Smooth muscle cell (in vitro differentiated cells): ENCODE data around the gene SLC22A23. TPM values are rescaled to one million over a fixed set of nuclear protein-coding genes. Genes with fewer than 3 reads are reported as not detected.

Experiments
- DNase-seq: peaks from one replicate; lab custom pipeline; 2025; ENCODE audit not compliant: unreplicated experiment; lab: John Stamatoyannopoulos, UW
- H2AFZ ChIP-seq: fragments of 200-600 bp; sonication (generic); 2 replicates; pipeline ENCODE4 v1.6.0; 2016; ENCODE audit warnings: antibody characterized with exemption, low read depth, mild to moderate bottlenecking
- H3F3A ChIP-seq: fragments of 200-600 bp; sonication (generic); 2 replicates; pipeline ENCODE4 v1.6.0; 2017; ENCODE audit warnings: antibody characterized with exemption, low read depth
- H3K27ac ChIP-seq: fragments of 200-600 bp; sonication (generic); 2 replicates; pipeline ENCODE4 v1.5.1; 2016; ENCODE audit warnings: low read depth, mild to moderate bottlenecking
- H3K27me3 ChIP-seq: fragments of 200-600 bp; sonication (generic); 2 replicates; pipeline ENCODE4 v1.6.1; 2016; ENCODE audit warnings: low read depth, mild to moderate bottlenecking
- H3K36me3 ChIP-seq: fragments of 200-600 bp; sonication (generic); 2 replicates; pipeline ENCODE4 v1.5.1; 2016; ENCODE audit warnings: low read depth
- H3K4me1 ChIP-seq: fragments of 200-600 bp; sonication (generic); 2 replicates; pipeline ENCODE4 v1.5.1; 2016; ENCODE audit warnings: low read depth
- H3K4me2 ChIP-seq: fragments of 200-600 bp; sonication (generic); 2 replicates; pipeline ENCODE4 v1.6.0; 2016; ENCODE audit warnings: mild to moderate bottlenecking
- H3K4me3 ChIP-seq: fragments of 200-600 bp; sonication (generic); 2 replicates; pipeline ENCODE4 v1.5.1; 2016; ENCODE audit warnings: mild to moderate bottlenecking
- H3K79me2 ChIP-seq: fragments of 200-600 bp; sonication (generic); 2 replicates; pipeline ENCODE4 v1.6.0; 2016; ENCODE audit warnings: low read depth, mild to moderate bottlenecking
- H3K9ac ChIP-seq: fragments of 200-600 bp; sonication (generic); 2 replicates; pipeline ENCODE4 v1.6.0; 2016; ENCODE audit warnings: low read depth
- H3K9me3 ChIP-seq: fragments of 200-600 bp; sonication (generic); replicated peaks from 2 replicates; pipeline ENCODE4 v1.5.1; 2016; ENCODE audit warnings: low read depth
- H4K20me1 ChIP-seq: fragments of 200-600 bp; sonication (generic); 2 replicates; pipeline ENCODE4 v1.6.0; 2016; ENCODE audit warnings: low read depth
- WGBS: methylation state at CpG from one replicate; pipeline ENCODE4 v1.1.7; 2016; ENCODE audit warnings: low lambda C conversion rate; 5-methylcytosine and 5-hydroxymethylcytosine counted together
- polyA plus RNA-seq: library from polyadenylated mRNA; unstranded; fragments of >200 nt; fragmentation: Nextera tagmentation; extraction: Ambion mirVana; gene quantifications from 2 replicates; pipeline ENCODE4 v1.2.1, GENCODE V29; 2016
- total RNA-seq: library from RNA; depleted of rRNA; stranded (reverse); fragments of >200 nt; gene quantifications from 2 replicates; pipeline ENCODE4 v1.2.3, GENCODE V29; 2014
- TF ChIP-seq, protein P1 (sequence below): fragments of 200-600 bp; sonication (generic); IDR thresholded peaks from 2 replicates; pipeline ENCODE4 v1.5.1; 2017; ENCODE audit warnings: borderline replicate concordance, mild to moderate bottlenecking, antibody characterized with exemption; ENCODE audit not compliant: insufficient read depth, poor library complexity, severe bottlenecking

SLC22A23 gene
- total and polyA plus RNA-seq, 2 experiments from 2014 or later: 1.6 to 3.8 TPM

DNA sequence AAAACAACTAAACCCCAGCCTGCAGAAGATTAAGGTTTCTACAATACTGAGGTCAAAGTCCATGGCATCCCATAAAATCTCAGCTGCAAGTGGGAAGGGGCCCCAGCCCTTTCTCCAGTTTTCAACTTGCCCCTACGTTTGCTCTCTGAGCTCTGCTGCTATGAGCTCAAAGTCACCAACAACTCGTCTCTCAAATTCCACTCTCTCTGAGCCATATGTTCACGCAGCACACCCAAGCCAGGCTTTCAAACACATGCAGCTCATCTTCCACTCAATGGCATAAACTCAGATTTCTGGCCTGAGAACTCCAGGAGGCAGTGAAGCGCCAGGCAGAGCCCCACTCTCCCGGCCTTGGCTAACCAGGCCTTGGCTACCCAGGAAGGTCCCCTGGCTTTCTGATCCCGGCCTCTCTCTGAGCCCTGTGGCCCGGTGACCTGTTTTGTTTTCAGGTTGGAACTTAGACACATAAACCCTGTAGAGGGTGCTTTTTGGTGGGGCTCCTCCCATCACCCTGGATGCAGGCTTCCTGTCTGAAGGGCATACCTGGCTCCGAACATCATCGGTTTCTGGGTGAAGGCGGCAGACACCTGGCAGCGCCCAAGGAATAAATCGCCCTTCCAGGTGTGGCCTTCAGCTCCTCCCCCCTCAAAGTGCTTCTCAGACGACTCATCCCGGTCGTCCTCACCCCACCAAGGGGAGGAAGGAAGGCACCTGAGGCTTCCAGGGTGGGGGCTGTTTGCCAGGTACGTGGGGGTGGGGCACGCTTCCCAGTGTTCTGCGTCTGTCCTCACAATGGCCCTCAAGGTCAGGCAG is 12.4 kb downstream of the SLC22A23 start:
- 81% methylated on average over 18 of the region's 18 CpGs for WGBS
- no peaks in the 10 kb centered on the region for H4K20me1 ChIP-seq
- H3K27ac ChIP-seq: no peak overlapping the region

DNA sequence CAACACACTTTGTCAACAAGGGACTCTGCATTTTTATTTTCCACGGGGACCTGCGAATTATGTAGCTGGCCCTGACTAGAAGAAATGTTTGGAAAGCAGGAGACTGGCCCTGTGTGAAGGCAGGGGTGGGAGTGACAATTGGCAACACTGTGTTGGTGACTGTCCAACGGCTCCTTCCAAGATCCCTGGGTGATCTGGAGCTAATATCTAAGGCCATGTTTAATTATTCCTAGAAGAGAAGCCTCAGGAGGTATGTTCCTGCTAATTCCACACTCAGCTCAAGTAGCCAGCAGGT is 13.7 kb downstream of the SLC22A23 start:
- WGBS: 48% methylated on average over 3 of the region's 3 CpGs
- H3K4me3 ChIP-seq: no peak overlapping the region
- no peak overlapping the region for H3K27ac ChIP-seq
- H4K20me1 ChIP-seq: no peaks in the 10 kb centered on the region
- H2AFZ ChIP-seq: no peak overlapping the region
- TF ChIP-seq, protein P1, sequence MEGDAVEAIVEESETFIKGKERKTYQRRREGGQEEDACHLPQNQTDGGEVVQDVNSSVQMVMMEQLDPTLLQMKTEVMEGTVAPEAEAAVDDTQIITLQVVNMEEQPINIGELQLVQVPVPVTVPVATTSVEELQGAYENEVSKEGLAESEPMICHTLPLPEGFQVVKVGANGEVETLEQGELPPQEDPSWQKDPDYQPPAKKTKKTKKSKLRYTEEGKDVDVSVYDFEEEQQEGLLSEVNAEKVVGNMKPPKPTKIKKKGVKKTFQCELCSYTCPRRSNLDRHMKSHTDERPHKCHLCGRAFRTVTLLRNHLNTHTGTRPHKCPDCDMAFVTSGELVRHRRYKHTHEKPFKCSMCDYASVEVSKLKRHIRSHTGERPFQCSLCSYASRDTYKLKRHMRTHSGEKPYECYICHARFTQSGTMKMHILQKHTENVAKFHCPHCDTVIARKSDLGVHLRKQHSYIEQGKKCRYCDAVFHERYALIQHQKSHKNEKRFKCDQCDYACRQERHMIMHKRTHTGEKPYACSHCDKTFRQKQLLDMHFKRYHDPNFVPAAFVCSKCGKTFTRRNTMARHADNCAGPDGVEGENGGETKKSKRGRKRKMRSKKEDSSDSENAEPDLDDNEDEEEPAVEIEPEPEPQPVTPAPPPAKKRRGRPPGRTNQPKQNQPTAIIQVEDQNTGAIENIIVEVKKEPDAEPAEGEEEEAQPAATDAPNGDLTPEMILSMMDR: no peak
- H3K9me3 ChIP-seq: no peaks in the 10 kb centered on the region
- no peaks in the 10 kb centered on the region for H3K79me2 ChIP-seq
- H3F3A ChIP-seq: no peaks in the 10 kb centered on the region
- H3K36me3 ChIP-seq: no peaks in the 10 kb centered on the region
- H3K4me2 ChIP-seq: peak overlapping the region; percentile 42
- no peaks in the 10 kb centered on the region for H3K27me3 ChIP-seq
- no peak overlapping the region for H3K9ac ChIP-seq
- DNase-seq: no peak
- peaks cover 6% of the 10 kb centered on the region for H3K4me1 ChIP-seq

More for the DNA sequence above, 12.4 kb downstream of the SLC22A23 start:
- no peaks in the 10 kb centered on the region for H3F3A ChIP-seq
- H3K9me3 ChIP-seq: no peaks in the 10 kb centered on the region
- no peak overlapping the region for H2AFZ ChIP-seq
- TF ChIP-seq, protein P1: no peak
- no peaks in the 10 kb centered on the region for H3K79me2 ChIP-seq
- no peak overlapping the region for H3K4me3 ChIP-seq
- no peak overlapping the region for H3K9ac ChIP-seq
- no peak overlapping the region for H3K4me2 ChIP-seq
- H3K36me3 ChIP-seq: no peaks in the 10 kb centered on the region
- no peaks in the 10 kb centered on the region for H3K4me1 ChIP-seq
- no peaks in the 10 kb centered on the region for H3K27me3 ChIP-seq
- DNase-seq: no peak

DNA sequence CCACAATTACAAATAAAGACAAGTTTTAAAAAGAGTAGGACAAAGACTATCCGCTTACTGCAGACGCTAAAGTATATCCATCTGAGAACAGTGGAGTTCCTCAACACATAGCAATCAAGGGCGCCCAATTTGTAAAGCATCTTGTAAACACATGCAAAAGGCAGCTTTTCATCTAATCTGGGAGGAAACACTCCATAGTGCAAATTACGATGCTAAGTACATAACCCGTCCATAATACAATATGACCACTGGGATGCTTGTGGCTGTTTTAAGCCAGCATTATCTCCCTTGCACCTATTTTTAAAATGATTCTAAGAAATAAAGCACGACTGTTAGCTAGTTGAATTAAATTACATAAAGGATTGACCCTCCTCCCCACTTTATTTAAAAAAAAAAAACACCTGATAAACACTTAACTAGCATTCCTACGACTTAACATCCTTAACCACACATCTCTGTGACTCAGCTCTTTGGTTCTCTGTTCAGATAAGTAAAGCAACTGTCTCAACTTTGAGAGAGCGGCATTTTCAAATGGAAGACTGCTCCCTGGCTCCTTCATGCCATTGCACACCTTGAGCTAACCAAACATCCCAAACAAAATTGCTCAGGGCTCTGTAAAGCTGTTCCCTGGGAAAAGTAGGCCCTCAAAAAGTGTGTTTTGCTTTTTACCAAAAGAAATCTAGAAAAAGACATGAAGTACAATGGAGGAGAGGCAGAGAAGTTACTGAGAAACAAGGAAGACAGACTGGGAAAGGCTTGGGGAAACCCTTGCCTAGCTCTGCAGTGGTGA is 14.2 kb downstream of the SLC22A23 start:
- Histone ChIP-seq H2AFZ (no peak overlapping the region), H4K20me1 (no peaks in the 10 kb centered on the region), H3F3A (no peaks in the 10 kb centered on the region), H3K27me3 (no peaks in the 10 kb centered on the region), H3K9me3 (no peaks in the 10 kb centered on the region), H3K4me1 (peaks cover 6% of the 10 kb centered on the region), H3K4me3 (no peak overlapping the region), H3K79me2 (no peaks in the 10 kb centered on the region), H3K36me3 (no peaks in the 10 kb centered on the region), H3K27ac (no peak overlapping the region), H3K4me2 (peak overlapping the region; percentile 42), H3K9ac (no peak overlapping the region)
- no peak for DNase-seq
- WGBS: 20% methylated on average over 8 of the region's 8 CpGs
- TF ChIP-seq, protein P1: no peak
